Neuron (in vitro differentiated cells): ENCODE results near the gene AFF3.

Experiments
- H2AFZ ChIP-seq: one replicate; pipeline ENCODE4 v1.6.1; 2013; ENCODE audit warnings: low read depth, mild to moderate bottlenecking, inconsistent platforms, low read length, moderate library complexity
- H3K27me3 ChIP-seq: one replicate; pipeline ENCODE4 v1.6.1; 2013; ENCODE audit warnings: low read length; ENCODE audit not compliant: insufficient read depth
- H3K36me3 ChIP-seq: one replicate; pipeline ENCODE4 v1.6.1; 2013; ENCODE audit warnings: low read length; ENCODE audit not compliant: insufficient read depth
- H3K4me1 ChIP-seq: one replicate; pipeline ENCODE4 v1.6.1; 2013; ENCODE audit warnings: low read length; ENCODE audit not compliant: insufficient read depth
- H3K4me3 ChIP-seq: 2 replicates; pipeline ENCODE4 v1.5.1; 2013; ENCODE audit warnings: mild to moderate bottlenecking, low read length, moderate library complexity
- H3K9me3 ChIP-seq: one replicate; pipeline ENCODE4 v1.6.1; 2013; ENCODE audit warnings: low read length

AFF3 gene, protein sequence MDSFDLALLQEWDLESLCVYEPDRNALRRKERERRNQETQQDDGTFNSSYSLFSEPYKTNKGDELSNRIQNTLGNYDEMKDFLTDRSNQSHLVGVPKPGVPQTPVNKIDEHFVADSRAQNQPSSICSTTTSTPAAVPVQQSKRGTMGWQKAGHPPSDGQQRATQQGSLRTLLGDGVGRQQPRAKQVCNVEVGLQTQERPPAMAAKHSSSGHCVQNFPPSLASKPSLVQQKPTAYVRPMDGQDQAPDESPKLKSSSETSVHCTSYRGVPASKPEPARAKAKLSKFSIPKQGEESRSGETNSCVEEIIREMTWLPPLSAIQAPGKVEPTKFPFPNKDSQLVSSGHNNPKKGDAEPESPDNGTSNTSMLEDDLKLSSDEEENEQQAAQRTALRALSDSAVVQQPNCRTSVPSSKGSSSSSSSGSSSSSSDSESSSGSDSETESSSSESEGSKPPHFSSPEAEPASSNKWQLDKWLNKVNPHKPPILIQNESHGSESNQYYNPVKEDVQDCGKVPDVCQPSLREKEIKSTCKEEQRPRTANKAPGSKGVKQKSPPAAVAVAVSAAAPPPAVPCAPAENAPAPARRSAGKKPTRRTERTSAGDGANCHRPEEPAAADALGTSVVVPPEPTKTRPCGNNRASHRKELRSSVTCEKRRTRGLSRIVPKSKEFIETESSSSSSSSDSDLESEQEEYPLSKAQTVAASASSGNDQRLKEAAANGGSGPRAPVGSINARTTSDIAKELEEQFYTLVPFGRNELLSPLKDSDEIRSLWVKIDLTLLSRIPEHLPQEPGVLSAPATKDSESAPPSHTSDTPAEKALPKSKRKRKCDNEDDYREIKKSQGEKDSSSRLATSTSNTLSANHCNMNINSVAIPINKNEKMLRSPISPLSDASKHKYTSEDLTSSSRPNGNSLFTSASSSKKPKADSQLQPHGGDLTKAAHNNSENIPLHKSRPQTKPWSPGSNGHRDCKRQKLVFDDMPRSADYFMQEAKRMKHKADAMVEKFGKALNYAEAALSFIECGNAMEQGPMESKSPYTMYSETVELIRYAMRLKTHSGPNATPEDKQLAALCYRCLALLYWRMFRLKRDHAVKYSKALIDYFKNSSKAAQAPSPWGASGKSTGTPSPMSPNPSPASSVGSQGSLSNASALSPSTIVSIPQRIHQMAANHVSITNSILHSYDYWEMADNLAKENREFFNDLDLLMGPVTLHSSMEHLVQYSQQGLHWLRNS (N-terminal part only)

DNA sequence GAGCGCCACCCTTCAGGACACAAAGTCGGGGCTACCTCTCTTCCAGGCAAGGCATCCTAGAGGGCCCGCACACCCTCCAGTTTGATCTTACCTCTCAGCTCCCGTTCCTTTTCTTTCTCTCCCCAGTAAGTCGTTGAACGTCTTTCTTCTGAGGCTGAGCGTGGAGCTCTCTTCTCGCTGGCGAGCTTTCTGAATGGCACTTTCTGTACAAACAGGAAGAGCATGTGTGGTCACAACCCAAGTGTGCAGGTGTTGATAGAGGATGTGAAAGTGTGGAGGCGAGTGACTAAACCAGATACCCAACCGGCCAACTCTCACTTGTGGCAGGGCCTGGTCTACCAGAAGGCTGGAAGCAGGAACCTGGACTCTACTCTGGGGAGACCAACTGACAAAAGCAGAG lies at the start of gene AFF3:
Gene AFF3, minus strand, starts transcription at position 198 of the 400 bp plus-strand sequence. CDS start 38,136 bp downstream, outside the sequence.
- Histone ChIP-seq H2AFZ (no peak within 1 kb of the TSS), H3K27me3 (no peaks in the 10 kb centered on the region), H3K36me3 (no peaks in the 10 kb centered on the region), H3K4me1 (no peaks in the 10 kb centered on the region), H3K9me3 (no peaks in the 10 kb centered on the region), H3K4me3 (no peak within 1 kb of the TSS)

- Histone ChIP-seq H3K4me1 (no peaks in the 10 kb centered on the region), H3K9me3 (peaks cover 2% of the 10 kb centered on the region), H3K27me3 (no peaks in the 10 kb centered on the region), H3K4me3 (no peak overlapping the region), H2AFZ (no peak overlapping the region), H3K36me3 (no peaks in the 10 kb centered on the region)
Measured at GRCh38 chr2:100189387-100189786, 47.0 kb upstream of the AFF3 start.

- H3K4me3 ChIP-seq = no peak overlapping the region
- H3K36me3 ChIP-seq = no peaks in the 10 kb centered on the region
- peaks cover 1% of the 10 kb centered on the region for H3K4me1 ChIP-seq
- peaks cover 2% of the 10 kb centered on the region for H3K9me3 ChIP-seq
- no peak overlapping the region for H2AFZ ChIP-seq
- no peaks in the 10 kb centered on the region for H3K27me3 ChIP-seq
Measured at GRCh38 chr2:100188326-100188725, 45.9 kb upstream of the AFF3 start.

DNA sequence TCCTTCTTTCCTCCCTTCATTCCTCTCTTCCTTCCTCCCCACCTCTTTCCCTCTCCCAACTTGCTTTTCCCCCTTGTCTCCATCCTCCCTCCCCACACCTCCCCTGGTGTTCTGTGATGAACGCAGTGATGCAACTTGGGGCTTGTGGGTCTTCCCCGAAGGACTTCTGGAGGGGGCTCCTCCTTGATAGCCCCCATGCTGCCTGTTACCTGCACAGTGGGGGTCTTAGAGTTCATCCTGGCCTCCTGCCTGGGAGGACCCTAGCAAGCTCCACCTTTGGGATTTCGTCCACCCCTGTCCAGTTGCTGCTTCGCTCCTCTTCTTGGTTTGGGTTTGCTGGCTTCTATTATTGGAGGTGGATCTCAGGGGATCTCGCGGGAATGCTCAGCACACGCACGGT lies 43.7 kb upstream of the AFF3 start:
- Histone ChIP-seq H3K36me3 (no peaks in the 10 kb centered on the region), H3K4me3 (no peak overlapping the region), H3K27me3 (no peaks in the 10 kb centered on the region), H2AFZ (no peak overlapping the region), H3K9me3 (peaks cover 2% of the 10 kb centered on the region), H3K4me1 (peaks cover 14% of the 10 kb centered on the region)

GRCh38 chr2:100185516-100185915 lies 43.1 kb upstream of the AFF3 start:
- no peaks in the 10 kb centered on the region for H3K27me3 ChIP-seq

GRCh38 chr2:100185105-100185504 lies 42.7 kb upstream of the AFF3 start:
- Histone ChIP-seq H3K9me3 (peaks cover 2% of the 10 kb centered on the region), H2AFZ (no peak overlapping the region), H3K4me1 (peaks cover 15% of the 10 kb centered on the region), H3K36me3 (no peaks in the 10 kb centered on the region), H3K4me3 (no peak overlapping the region), H3K27me3 (no peaks in the 10 kb centered on the region)

More at GRCh38 chr2:100185516-100185915, 43.1 kb upstream of the AFF3 start:
- Histone ChIP-seq H3K4me3 (no peak overlapping the region), H3K4me1 (peaks cover 14% of the 10 kb centered on the region), H3K9me3 (peaks cover 2% of the 10 kb centered on the region), H2AFZ (no peak overlapping the region), H3K36me3 (no peaks in the 10 kb centered on the region)

DNA sequence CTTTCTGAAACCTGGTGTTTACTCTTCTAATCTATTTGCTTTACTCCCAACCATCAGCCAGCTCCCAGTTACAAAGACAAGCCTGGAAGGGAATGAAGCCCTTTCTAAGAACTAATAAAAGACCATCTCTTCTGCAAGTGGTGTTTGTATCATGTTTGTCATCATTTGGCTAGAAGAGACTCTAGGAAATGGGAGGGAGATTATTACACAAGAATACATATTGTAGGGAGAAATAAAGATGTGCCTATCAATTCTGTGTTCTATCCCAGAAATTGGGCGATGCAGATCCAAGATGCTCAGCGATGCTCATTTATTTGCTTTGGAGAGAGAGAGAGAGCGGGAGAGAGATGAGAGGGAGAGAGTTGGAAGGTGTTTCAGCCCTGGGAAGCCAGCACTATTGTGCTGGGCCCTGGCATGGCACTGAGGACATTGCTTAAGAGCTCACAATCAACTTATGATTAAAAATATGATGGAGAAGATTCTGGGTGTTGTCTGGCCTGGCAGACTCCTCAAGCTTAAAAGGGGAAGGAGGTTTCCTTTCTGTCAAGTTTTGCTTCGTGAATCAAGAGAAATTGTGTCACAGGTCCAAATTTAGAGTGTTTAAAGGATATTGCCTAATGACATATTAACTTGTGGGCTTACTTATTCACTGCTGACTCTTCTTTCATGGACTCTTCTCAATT lies 41.8 kb upstream of the AFF3 start:
- Histone ChIP-seq H3K27me3 (no peaks in the 10 kb centered on the region), H2AFZ (no peak overlapping the region), H3K9me3 (peaks cover 2% of the 10 kb centered on the region), H3K4me1 (peaks cover 18% of the 10 kb centered on the region), H3K4me3 (no peak overlapping the region), H3K36me3 (no peaks in the 10 kb centered on the region)

- H2AFZ ChIP-seq = peak overlapping the region; percentile 12
- peak overlapping the region; percentile 4 for H3K4me3 ChIP-seq
- H3K36me3 ChIP-seq = no peaks in the 10 kb centered on the region
- no peaks in the 10 kb centered on the region for H3K27me3 ChIP-seq
- peaks cover 18% of the 10 kb centered on the region for H3K4me1 ChIP-seq
- H3K9me3 ChIP-seq = peaks cover 2% of the 10 kb centered on the region
Measured at GRCh38 chr2:100182494-100183361, 40.3 kb upstream of the AFF3 start.

DNA sequence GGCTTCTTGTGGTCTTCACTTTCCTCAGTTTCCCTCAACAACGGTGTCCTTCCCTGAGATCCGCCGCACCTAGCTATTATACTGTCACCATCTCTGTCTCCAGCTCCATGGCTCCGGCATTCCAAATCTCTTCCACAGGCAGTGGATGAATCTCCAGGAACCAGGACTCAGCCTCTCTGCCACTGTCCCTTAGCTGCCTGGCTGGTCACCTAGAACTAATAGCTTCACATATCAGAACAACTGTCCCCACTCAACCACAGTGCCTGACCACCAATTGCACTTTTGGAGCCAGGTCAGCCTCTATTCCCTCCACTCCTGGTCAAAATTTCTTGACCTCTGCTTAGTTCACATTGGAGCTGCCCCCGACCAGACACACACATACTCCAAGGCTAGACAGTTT lies 38.1 kb upstream of the AFF3 start:
- Histone ChIP-seq H3K27me3 (no peaks in the 10 kb centered on the region), H3K4me1 (peaks cover 18% of the 10 kb centered on the region), H3K9me3 (no peaks in the 10 kb centered on the region), H3K36me3 (no peaks in the 10 kb centered on the region), H3K4me3 (no peak overlapping the region), H2AFZ (no peak overlapping the region)

- H3K9me3 ChIP-seq = no peaks in the 10 kb centered on the region
- H3K27me3 ChIP-seq = no peaks in the 10 kb centered on the region
- H2AFZ ChIP-seq = no peak overlapping the region
- peaks cover 18% of the 10 kb centered on the region for H3K4me1 ChIP-seq
- H3K36me3 ChIP-seq = no peaks in the 10 kb centered on the region
- no peak overlapping the region for H3K4me3 ChIP-seq
Measured at GRCh38 chr2:100179806-100180205, 37.4 kb upstream of the AFF3 start.

DNA sequence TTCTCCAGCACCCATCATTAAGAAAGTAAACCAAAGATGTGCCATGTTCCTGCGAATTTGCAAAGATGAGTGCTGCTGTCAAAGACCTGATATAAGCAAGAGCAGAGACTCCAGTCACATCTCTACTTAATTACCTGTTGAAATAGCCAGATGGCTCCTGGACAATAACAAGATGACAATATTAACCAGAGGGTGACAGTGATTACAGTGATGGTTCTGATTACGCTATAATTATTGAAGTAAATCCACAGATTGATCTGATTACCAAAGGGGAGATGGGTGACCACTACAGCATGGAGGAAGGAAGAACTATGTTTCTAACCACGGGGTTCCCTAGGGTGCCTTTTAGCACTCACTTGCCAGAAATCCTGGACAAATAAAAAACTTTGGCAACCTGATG lies 36.5 kb upstream of the AFF3 start:
- H3K27me3 ChIP-seq = no peaks in the 10 kb centered on the region

More for the DNA sequence above, 36.5 kb upstream of the AFF3 start:
- peaks cover 18% of the 10 kb centered on the region for H3K4me1 ChIP-seq
- H3K9me3 ChIP-seq = no peaks in the 10 kb centered on the region
- H3K36me3 ChIP-seq = no peaks in the 10 kb centered on the region
- H3K4me3 ChIP-seq = no peak overlapping the region
- H2AFZ ChIP-seq = no peak overlapping the region
